Panc1 (cell line): ENCODE measurements around the gene PRKAG2. TPM values are rescaled to one million over a fixed set of nuclear protein-coding genes. Genes with fewer than 3 reads are reported as not detected.

ENCODE experiments used
- ATAC-seq: fragments of 200-7000 bp; cut with Tn5 transposase; 2 replicates; pipeline ENCODE4 v1.9.1; 2020; ENCODE audit warnings: mild to moderate bottlenecking, moderate library complexity
- BruUV-seq: library from RNA; stranded (reverse); fragments of 400-500 nt; replicated peaks from 2 replicates; lab custom pipeline; 2021; lab: Mats Ljungman, UMichigan
- CTCF ChIA-PET: fragments of 300-600 bp; sonication (Branson Sonifier 250); formaldehyde crosslinking; loops from one replicate; lab custom pipeline; 2022; ENCODE audit warnings: antibody characterized with exemption; lab: Charles Lee
- POLR2A ChIA-PET: fragments of 300-600 bp; sonication (Branson Sonifier 250); formaldehyde crosslinking; loops from one replicate; lab custom pipeline; 2022; ENCODE audit warnings: antibody characterized with exemption; lab: Charles Lee
- DNase-seq: peaks from one replicate; pipeline ENCODE4 v3.0.0-alpha.2; 2010; ENCODE audit warnings: low read depth, low spot score
- H3K27ac ChIP-seq: 2 replicates; pipeline ENCODE4 v1.5.1; 2011; ENCODE audit warnings: mild to moderate bottlenecking, low read length, inconsistent platforms
- H3K27me3 ChIP-seq: fragments of 200-500 bp; sonication (Bioruptor generic); 2 replicates; pipeline ENCODE4 v1.6.0; 2014; ENCODE audit warnings: low read length, inconsistent platforms; ENCODE audit not compliant: control insufficient read depth, insufficient read depth
- H3K36me3 ChIP-seq: fragments of 200-500 bp; sonication (Bioruptor generic); 2 replicates; pipeline ENCODE4 v1.5.1; 2014; ENCODE audit warnings: inconsistent platforms, mild to moderate bottlenecking, low read length, moderate library complexity; ENCODE audit not compliant: control insufficient read depth, insufficient read depth
- H3K4me1 ChIP-seq: 2 replicates; pipeline ENCODE4 v1.5.1; 2011; ENCODE audit warnings: inconsistent platforms, mild to moderate bottlenecking, low read length, moderate library complexity; ENCODE audit not compliant: control insufficient read depth, insufficient read depth
- H3K4me3 ChIP-seq, 2 experiments: 2 replicates each; pipeline ENCODE4 v1.5.1; 2011 to 2012; ENCODE audit warnings: low read depth in 2 of 2, low read length in 2 of 2, mild to moderate bottlenecking in 2 of 2, inconsistent platforms in 1 of 2, moderate library complexity in 1 of 2
- H3K9me3 ChIP-seq: fragments of 200-500 bp; sonication (Bioruptor generic); 2 replicates; pipeline ENCODE4 v1.5.1; 2014; ENCODE audit warnings: low read depth, mild to moderate bottlenecking, inconsistent platforms, low read length, moderate library complexity; ENCODE audit not compliant: control insufficient read depth, insufficient read depth
- POLR2AphosphoS5 ChIP-seq: IDR thresholded peaks from 2 replicates; pipeline ENCODE4 v1.6.1; 2012; ENCODE audit warnings: mild to moderate bottlenecking, low read depth, low read length, moderate library complexity
- REST ChIP-seq, 2 experiments: IDR thresholded peaks; 2 replicates each; pipeline ENCODE4 v1.6.1; 2011 to 2012; ENCODE audit warnings: low read depth in 2 of 2, control low read depth in 1 of 2, low read length in 1 of 2, mild to moderate bottlenecking in 1 of 2, moderate library complexity in 1 of 2; ENCODE audit not compliant: insufficient read depth in 1 of 2
- SIN3A ChIP-seq: IDR thresholded peaks from 2 replicates; pipeline ENCODE4 v1.6.1; 2012; ENCODE audit warnings: low read depth, mild to moderate bottlenecking, low read length, moderate library complexity, borderline replicate concordance; ENCODE audit not compliant: insufficient read depth
- TCF7L2 ChIP-seq: IDR thresholded peaks from 2 replicates; pipeline ENCODE4 v1.6.1; 2011; ENCODE audit warnings: mild to moderate bottlenecking, low read depth, low read length, inconsistent platforms
- in situ Hi-C: cut with HindIII; loops from 2 replicates; pipeline ENCODE4 v1.10.0; 2016; ENCODE audit warnings: low sequenced_read_pairs, low pct_unique_long_range_greater_than_20kb
- intact Hi-C: fragments of 100-400 bp; cut with micrococcal nuclease; formaldehyde crosslinking; loops from one replicate; pipeline ENCODE4 v1.10.0; 2022; ENCODE audit not compliant: unreplicated experiment
- total RNA-seq: library from RNA; stranded (reverse); gene quantifications from one replicate; pipeline ENCODE4 v1.2.1, GENCODE V29; 2021; ENCODE audit not compliant: unreplicated experiment
- TF ChIP-seq, protein P1 (sequence below): fragments of 450-650 bp; IDR thresholded peaks from 2 replicates; pipeline ENCODE4 v1.5.1; 2017; ENCODE audit warnings: mild to moderate bottlenecking

The PRKAG2 gene
- total RNA-seq, 1 experiment from 2014 or later = 71.6 TPM

DNA sequence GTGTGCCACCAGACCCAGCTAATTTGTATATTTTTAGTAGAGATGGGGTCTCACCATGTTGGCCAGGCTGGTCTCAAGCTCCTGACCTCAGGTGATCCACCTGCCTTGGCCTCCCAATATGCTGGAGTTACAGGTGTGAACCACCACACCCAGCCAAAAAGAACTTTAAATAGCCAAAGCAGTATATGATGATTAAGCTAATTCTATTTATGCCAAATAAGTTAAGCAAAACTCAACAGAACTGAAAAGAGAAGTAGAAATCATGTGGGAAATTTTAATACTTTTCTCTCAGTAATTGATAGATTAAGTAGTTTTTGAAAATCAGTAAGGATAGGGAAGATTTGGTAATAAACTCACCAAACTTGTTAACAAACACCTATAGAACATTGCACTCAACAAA is 332.7 kb downstream of the PRKAG2 start:
- DNase-seq = no peak

DNA sequence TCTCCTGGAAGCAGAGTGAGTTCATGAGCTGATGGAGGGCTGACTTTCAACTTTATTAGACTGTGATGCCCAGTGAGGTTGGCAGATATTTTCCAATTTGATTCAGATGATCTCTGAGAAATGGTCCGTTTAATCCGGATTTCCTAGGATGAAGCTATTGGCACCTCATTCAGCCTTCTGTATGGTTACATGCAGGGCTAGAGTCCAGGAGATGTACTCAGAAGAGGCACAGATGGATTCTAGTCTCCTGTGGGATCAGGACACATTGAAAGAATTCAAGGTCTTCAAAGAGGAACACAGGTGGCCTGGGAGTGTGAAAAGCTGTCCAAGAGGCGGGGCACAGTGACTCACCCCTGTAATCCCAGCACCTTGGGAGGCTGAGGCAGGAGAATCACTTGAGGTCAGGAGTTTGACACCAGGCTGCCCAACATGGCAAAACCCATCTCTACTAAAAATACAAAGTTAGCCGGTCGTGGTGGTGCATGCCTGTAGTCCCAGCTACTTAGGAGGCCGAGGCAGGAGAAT is 334.2 kb downstream of the PRKAG2 start:
- no TSS peak for BruUV-seq
- Histone ChIP-seq H3K9me3 (no peaks in the 10 kb centered on the region), H3K27me3 (no peaks in the 10 kb centered on the region), H3K4me3 (no peak overlapping the region), H3K36me3 (no peaks in the 10 kb centered on the region), H3K4me1 (peaks cover 13% of the 10 kb centered on the region; the same call in 1 of the 2 replicates), H3K27ac (no peak overlapping the region)
- in situ Hi-C loops (no loop called here), intact Hi-C loops (no loop called here)
- CTCF ChIA-PET = no interaction called here
- TF ChIP-seq TCF7L2 (no peak), REST (IDR thresholded peaks at IDR 0.05; ENCODE audit: insufficient read depth in 1 of 2, low read depth in 2 of 2, low read length in 1 of 2) (no peak), SIN3A (no peak), POLR2AphosphoS5 (no peak)
- TF ChIP-seq, protein P1, sequence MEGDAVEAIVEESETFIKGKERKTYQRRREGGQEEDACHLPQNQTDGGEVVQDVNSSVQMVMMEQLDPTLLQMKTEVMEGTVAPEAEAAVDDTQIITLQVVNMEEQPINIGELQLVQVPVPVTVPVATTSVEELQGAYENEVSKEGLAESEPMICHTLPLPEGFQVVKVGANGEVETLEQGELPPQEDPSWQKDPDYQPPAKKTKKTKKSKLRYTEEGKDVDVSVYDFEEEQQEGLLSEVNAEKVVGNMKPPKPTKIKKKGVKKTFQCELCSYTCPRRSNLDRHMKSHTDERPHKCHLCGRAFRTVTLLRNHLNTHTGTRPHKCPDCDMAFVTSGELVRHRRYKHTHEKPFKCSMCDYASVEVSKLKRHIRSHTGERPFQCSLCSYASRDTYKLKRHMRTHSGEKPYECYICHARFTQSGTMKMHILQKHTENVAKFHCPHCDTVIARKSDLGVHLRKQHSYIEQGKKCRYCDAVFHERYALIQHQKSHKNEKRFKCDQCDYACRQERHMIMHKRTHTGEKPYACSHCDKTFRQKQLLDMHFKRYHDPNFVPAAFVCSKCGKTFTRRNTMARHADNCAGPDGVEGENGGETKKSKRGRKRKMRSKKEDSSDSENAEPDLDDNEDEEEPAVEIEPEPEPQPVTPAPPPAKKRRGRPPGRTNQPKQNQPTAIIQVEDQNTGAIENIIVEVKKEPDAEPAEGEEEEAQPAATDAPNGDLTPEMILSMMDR = no peak
- POLR2A ChIA-PET = no interaction called here
- DNase-seq (no peak), ATAC-seq (no peak)

More for the DNA sequence above, 332.7 kb downstream of the PRKAG2 start:
- POLR2A ChIA-PET = no interaction called here
- Histone ChIP-seq H3K4me1 (0 out of 2 replicates have a peak, but pooled peaks cover 2% of the 10 kb centered on the region), H3K27ac (no peak overlapping the region), H3K9me3 (no peaks in the 10 kb centered on the region), H3K36me3 (no peaks in the 10 kb centered on the region), H3K4me3 (no peak overlapping the region), H3K27me3 (no peaks in the 10 kb centered on the region)
- no TSS peak for BruUV-seq
- CTCF ChIA-PET = interaction anchor here (0.7 kb wide), 1 partner anchor 23 kb away, joined by 4 read pairs; no protein-coding TSS in a partner anchor
- TF ChIP-seq, protein P1 = no peak
- TF ChIP-seq TCF7L2 (no peak), REST (IDR thresholded peaks at IDR 0.05; ENCODE audit: insufficient read depth in 1 of 2, low read depth in 2 of 2, low read length in 1 of 2) (no peak), SIN3A (no peak), POLR2AphosphoS5 (no peak)
- ATAC-seq = no peak
- in situ Hi-C loops = no loop called here
- intact Hi-C loops = no loop called here
